HuH-7.5 (cell line): Measurements from ENCODE around the gene BABAM2.
"Not testable (repeated sequence)": the region's sequence is repeated elsewhere in the genome, so short reads cannot be mapped to it uniquely, and the experiment has no call there.

Source experiments
- DNase-seq: peaks from one replicate; pipeline ENCODE4 v3.0.0; 2011; ENCODE audit warnings: low spot score

BABAM2 gene

DNA sequence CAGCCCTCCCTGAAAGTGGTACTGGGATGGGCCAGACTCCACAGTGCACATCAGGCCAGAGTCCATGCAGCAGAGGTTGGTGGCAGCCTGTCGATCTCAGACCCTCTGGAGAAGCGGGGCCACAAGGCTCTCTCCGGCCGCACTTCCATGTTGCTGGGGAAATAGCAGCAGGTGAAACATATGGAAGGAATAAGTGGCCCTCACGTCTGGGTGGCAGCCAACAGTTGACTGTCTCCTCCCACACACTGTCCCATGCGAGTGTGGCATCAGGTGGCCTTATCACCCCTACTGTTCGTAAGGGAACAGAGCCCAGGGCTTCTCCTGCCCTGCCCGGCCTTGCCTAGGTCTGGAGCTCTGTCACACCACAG, 444.0 kb downstream of the BABAM2 start:
- no peak for DNase-seq

DNA sequence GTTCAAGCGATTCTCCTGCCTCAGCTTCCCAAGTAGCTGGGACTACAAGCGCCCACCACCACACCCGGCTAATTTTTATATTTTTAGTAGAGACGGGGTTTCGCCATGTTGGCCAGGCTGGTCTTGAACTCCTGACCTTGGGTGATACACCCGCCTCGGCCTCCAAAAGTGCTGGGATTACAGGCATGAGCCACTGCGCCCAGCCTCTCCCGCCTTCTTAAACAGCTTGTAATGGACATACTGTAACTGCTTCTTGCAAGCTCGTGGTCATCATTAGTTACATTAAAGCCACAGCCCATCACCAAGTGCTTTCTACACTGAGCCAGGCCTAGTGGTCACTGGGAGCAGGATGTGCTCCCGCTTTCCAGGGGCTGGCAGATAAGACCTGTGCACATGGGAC, 444.7 kb downstream of the BABAM2 start:
- DNase-seq: not testable (repeated sequence)

DNA sequence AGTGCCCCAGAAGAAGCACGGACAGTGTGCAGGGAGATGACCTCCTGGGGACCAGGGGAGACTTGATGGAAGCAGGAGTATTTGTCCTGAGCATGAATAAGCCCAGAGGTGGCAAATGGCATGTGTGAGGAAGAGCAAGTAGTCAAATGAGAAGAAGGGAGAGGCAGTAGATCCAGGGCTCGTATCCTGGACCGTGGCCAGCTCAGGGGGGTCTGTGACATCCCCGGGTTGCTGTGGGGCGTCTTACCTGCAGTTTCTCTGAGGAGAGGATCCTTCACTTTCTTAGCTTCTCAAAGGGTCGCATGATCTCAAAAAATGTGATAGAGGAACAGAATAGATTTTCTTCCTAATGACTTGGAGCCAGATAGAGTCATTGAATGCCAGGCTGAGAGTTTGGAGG, 445.1 kb downstream of the BABAM2 start:
- no peak for DNase-seq

- DNase-seq: no peak
Observed at GRCh38 chr2:28336264-28336980, 445.9 kb downstream of the BABAM2 start.

- DNase-seq: no peak
Observed at GRCh38 chr2:28336982-28337627, 446.6 kb downstream of the BABAM2 start.

- DNase-seq: no peak
Observed at GRCh38 chr2:28338046-28338817, 447.7 kb downstream of the BABAM2 start.

DNA sequence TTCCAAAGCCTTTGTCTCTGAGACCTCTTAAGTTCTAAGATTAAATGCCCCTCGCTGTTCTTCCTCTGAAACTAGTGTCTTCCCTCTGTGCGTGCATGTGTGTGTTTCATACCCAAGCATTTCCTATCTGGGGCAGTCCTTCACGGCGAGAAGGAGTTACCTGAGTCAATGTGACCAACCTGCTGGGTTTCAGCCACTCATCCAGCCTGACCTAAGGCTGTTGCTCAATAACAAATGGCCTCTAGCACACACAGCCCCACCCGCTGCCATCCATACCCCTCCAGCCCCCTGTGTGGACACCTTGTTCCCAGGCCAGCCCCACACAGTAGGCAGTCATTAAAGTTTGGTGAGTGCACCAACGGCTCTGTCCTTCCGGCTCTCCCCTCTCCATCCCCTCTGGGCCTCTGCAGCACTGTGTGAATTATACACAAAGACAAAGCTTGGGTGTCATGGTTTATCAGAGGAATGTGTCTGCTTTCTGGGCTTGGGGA, 448.3 kb downstream of the BABAM2 start:
- no peak for DNase-seq

DNA sequence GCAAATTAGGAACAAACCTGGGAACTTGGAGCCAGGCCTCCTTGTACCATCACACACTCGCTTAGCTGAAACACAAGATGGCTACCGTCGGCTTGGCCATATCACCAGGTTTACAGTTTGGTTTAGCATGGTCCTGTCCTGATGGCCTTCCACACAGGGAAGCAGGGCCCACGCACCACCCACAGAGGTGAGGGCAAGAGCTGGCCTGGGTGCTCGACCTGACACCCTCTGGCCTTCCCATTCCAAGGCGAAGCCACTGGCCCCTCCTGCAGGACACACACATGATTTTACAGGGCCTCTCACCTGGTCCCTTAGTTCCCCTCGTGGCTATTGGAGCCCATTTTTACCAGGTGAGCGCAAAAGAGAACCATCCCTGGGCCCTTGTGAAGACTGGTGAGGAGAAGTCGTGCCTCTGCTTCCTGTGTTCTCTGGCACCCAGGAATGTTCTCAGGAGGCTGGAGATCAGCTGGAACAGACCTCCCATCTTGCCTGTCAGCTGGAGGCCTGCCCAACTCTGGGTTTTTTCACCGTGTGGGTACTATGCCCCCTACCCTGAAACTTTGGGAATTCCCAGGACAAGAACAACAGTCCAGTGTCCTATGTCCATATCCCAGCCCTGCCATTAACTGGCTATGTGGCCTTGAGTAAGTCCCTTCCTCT, 449.1 kb downstream of the BABAM2 start:
- no peak for DNase-seq

GRCh38 chr2:28340312-28341202, 450.0 kb downstream of the BABAM2 start:
- no peak for DNase-seq

GRCh38 chr2:28341208-28341891, 450.8 kb downstream of the BABAM2 start:
- DNase-seq: no peak

GRCh38 chr2:28342081-28342967, 451.8 kb downstream of the BABAM2 start:
- no peak for DNase-seq

DNA sequence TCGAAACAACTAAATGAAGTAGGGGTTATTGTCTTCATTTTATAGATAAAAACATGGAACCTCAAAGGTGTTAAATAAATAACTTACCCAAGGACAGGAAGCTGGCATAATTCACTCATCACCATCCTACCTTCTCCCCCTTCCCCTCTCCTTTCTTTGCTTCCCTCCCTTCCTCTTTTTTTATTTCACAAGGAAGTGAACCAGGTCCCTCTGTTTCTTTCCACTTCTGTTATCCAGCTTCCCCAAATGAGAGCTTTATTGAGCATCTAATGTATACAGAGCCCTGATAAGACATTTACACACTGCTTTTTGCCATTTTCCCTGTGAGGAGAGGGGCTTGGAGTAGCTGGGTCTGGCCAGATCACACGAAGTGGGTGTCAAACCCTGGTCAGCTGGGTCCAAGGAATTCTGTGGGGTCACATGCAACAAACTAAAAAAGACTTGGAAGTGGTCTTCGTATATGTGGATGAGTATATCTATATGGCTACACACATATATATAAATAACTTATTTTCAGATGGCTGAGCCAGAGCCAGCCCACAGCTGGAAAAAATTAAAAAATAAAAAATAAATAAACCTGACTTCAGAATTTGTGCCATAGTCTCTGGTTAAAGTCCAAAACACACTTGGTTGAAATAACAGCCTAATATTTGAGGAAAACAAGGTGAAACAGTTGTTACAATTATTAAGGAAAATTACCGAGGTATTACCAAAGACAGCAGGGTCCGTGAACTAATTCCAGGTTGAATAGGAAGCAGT, 452.8 kb downstream of the BABAM2 start:
- DNase-seq: no peak

- no peak for DNase-seq
Observed at GRCh38 chr2:28343971-28344715, 453.6 kb downstream of the BABAM2 start.

DNA sequence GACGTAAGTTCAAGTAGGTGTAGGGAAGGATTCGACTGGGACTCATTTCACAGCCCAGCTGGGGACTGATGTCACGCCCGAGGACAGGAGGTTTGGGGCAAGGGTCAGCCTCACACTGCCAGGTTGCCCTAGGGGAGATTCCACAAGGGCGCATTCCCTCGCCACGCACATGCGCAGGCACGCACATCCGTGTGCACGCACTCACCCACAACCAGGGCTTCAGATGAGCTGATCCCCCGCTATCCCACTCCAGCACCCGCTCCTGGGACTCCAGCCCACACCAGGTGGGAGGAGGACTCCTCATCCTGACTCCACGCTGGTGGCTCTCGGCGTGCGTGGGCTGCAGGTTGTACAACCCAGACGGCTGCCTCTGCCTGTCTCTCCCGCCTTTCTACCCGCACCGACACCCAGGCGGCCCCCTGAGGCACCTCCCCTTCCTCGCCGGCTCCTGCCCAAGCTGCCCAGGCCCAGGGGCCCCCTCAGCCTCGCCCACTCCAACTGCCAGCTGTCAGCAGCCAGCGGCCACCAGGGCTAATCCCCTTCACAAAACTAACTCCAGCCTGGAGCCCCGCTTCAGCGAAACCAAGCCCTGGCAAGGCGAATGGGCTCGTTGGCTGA, 454.3 kb downstream of the BABAM2 start:
- DNase-seq: no peak

DNA sequence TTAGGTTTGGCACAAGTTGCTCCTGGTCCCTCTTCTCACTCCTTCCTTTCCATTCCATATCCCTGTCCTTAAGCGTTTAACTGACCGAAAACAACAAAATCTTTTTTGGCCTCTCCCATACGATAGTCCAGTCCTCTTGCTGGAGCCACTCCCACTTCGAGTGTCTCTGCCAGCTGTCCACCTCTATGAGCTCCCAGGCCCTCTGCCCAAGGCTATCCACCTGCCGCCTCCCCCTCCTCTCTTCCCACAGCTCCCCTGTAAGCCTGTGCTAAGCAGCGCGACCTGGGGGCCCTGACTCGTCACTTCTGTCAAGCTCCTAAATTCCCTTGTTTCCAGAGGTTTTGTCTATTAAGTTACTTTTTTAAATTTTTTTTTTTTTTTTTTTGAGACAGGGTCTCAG, 455.1 kb downstream of the BABAM2 start:
- DNase-seq: no peak

GRCh38 chr2:28346587-28346986, 456.1 kb downstream of the BABAM2 start:
- no peak for DNase-seq

GRCh38 chr2:28347193-28347592, 456.7 kb downstream of the BABAM2 start:
- DNase-seq: no peak

DNA sequence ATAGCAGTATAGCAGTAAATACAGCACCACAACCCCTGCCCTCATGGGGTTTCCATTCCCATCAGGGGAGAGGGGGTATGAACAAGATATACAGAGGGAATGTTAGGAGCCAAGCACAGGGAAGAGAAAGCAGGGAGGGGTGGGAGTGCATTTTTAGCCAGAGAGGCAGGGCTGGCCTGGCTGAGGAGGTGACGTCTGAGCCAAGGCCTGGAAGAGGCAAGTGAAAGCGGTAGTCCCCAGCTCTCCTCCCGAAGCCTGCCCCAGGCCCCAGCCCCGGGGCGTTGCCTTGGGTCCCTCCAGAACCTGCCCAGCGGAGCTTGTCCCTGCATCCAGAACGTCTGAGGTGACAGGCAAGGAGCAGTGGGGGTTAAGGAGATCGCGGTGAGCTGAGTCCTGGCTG, 457.1 kb downstream of the BABAM2 start:
- DNase-seq: no peak
